Esophagus (tissue), 2 donors: Measurements from ENCODE around the gene HMX3. TPM values are rescaled to one million over a fixed set of nuclear protein-coding genes. Genes with fewer than 3 reads are reported as not detected.

Experiments
- H3K27ac ChIP-seq, 2 donors: one replicate each; pipeline ENCODE4 v1.5.1; 2013; ENCODE audit warnings: low read depth in 2 of 2, mild to moderate bottlenecking in 2 of 2, inconsistent platforms in 1 of 2, low read length in 1 of 2, moderate library complexity in 1 of 2
- H3K27me3 ChIP-seq, 2 donors: one replicate each; pipeline ENCODE4 v1.6.1; 2013; ENCODE audit warnings: low read length in 2 of 2, control low read depth in 1 of 2, mild to moderate bottlenecking in 1 of 2; ENCODE audit not compliant: insufficient read depth in 2 of 2, control insufficient read depth in 1 of 2
- H3K36me3 ChIP-seq, 2 donors: one replicate each; pipeline ENCODE4 v1.6.1; 2013; ENCODE audit warnings: low read length in 1 of 2; ENCODE audit not compliant: control insufficient read depth in 2 of 2, insufficient read depth in 2 of 2
- H3K4me1 ChIP-seq, 2 donors: one replicate each; pipeline ENCODE4 v1.6.1; 2013; ENCODE audit warnings: low read length in 1 of 2; ENCODE audit not compliant: control insufficient read depth in 2 of 2, insufficient read depth in 2 of 2
- H3K4me3 ChIP-seq, 2 donors: one replicate each; pipeline ENCODE4 v1.5.1; 2013; ENCODE audit warnings: low read length in 2 of 2, mild to moderate bottlenecking in 2 of 2, low read depth in 1 of 2, moderate library complexity in 1 of 2
- H3K9me3 ChIP-seq, 2 donors: one replicate each; pipeline ENCODE4 v1.6.1; 2013; ENCODE audit warnings: mild to moderate bottlenecking in 2 of 2, low read depth in 1 of 2, low read length in 1 of 2, moderate library complexity in 1 of 2; ENCODE audit not compliant: control insufficient read depth in 2 of 2, insufficient read depth in 1 of 2
- WGBS, 2 donors: extraction: QIAGEN DNeasy Blood & Tissue Kit; methylation state at CpG; one replicate each; pipeline ENCODE4 v1.1.7; 2013; 5-methylcytosine and 5-hydroxymethylcytosine counted together
- polyA plus RNA-seq, 2 donors: library from polyadenylated mRNA; stranded (reverse); fragments of 200-250 nt; gene quantifications; one replicate each; pipeline ENCODE4 v1.2.3, GENCODE V29; 2013
- donor health status: healthy with polysubstance abuse.
- donor health status: Bipolar disorder and iron deficiency.

Gene HMX3
- polyA plus RNA-seq, 2 donors, result not detected

DNA sequence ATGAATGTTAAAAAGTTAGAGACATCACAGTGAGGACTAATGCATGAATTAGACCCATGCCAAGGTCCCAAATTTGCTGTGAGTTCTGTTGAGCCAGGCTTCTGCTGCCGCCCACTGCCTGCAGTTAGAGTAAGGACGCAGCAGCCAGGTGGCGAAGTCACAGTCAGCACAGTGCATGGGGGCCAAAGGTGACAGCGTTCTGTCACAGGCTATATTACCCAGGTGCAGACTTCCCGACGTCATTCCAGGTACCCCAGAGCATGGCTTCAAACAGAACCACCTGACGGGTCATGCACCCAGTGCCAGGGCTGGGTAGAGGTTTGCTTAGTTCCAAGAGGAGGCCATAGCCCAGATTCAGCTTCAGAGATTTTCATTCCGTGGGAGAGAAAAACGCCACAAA lies 33.9 kb upstream of the HMX3 start:
- no peaks in the 10 kb centered on the region for H3K36me3 ChIP-seq
- H3K4me1 ChIP-seq, result peaks cover 0 to 2% of the 10 kb centered on the region in 2 donors
- WGBS, 2 donors, result 60 to 70% methylated on average over 9 of the region's 9 CpGs
- no peaks in the 10 kb centered on the region for H3K9me3 ChIP-seq
- no peaks in the 10 kb centered on the region for H3K27me3 ChIP-seq
- H3K27ac ChIP-seq, result no peak overlapping the region
- no peak overlapping the region for H3K4me3 ChIP-seq

DNA sequence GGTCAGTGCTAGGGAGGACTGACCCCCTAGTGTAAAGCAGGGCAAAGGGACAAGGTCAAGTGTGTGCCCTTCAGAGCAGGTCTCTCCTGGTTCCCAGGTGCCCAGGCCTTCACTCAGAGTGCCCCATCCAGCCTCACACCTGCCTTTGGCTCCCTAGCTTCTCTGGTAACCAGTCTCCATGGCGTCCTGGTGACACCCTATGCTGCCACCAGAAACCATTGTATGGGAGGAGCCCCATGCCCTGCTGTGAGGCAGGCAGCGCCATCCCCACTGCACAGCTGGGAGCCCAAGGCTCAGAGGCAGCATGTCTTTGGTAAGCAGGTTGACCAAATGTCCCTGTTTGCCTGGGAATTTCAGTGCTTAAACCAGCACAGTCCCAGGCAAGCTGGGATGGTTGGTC lies 33.1 kb upstream of the HMX3 start:
- H3K36me3 ChIP-seq, result no peaks in the 10 kb centered on the region
- WGBS, 2 donors, result 40 to 61% methylated on average over 2 of the region's 2 CpGs
- no peak overlapping the region for H3K27ac ChIP-seq
- H3K27me3 ChIP-seq, result no peaks in the 10 kb centered on the region
- peaks cover 0 to 2% of the 10 kb centered on the region in 2 donors for H3K4me1 ChIP-seq
- no peaks in the 10 kb centered on the region for H3K9me3 ChIP-seq
- no peak overlapping the region for H3K4me3 ChIP-seq

DNA sequence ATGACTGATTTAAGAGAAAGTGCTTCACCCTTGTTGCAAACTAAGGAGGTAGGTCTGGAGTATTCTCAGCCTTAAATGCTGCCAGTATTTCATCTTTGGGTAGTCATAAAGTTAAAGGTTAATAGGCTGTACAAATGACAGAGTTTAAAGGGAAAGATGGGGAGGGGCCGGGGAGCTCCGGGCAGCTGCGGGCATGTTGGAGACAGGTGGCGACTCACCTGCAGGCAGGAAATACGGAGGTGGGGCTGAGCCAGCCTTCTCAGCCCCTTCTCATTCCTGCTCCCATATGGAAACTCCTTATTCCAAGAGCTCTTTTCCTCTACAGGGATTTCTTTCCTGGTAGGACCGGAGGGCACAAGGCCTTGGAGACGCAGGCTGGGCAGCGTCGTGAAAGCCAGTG lies 31.8 kb upstream of the HMX3 start:
- Histone ChIP-seq H3K9me3 (no peaks in the 10 kb centered on the region), H3K36me3 (no peaks in the 10 kb centered on the region), H3K27me3 (no peaks in the 10 kb centered on the region), H3K4me3 (no peak overlapping the region), H3K4me1 (peaks cover 0 to 2% of the 10 kb centered on the region in 2 donors), H3K27ac (no peak overlapping the region)
- WGBS, 2 donors, result 44 to 57% methylated on average over 9 of the region's 9 CpGs

DNA sequence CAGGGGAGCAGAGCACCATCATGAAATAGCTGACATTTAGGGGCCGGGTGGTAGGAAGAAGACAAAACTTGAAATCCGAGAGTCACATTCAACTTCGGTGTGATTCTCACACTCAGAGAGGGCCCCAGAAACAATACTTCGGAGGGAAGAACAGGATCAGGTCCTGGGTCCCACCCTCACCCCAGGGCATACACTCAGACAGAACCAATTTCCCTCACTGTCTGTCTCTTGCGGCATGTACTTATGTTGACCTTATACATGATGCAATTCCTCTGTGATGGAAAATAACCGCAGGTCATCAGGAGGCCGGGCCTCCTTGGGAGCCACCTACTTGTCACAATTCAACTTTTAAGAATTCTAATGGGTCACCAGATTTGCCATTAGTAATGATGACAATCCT lies 26.3 kb upstream of the HMX3 start:
- Histone ChIP-seq H3K27me3 (no peaks in the 10 kb centered on the region), H3K36me3 (no peaks in the 10 kb centered on the region), H3K4me1 (no peaks in the 10 kb centered on the region), H3K27ac (no peak overlapping the region), H3K4me3 (no peak overlapping the region), H3K9me3 (peaks cover 0 to 4% of the 10 kb centered on the region in 2 donors)
- WGBS, 2 donors, result 57 to 68% methylated on average over 7 of the region's 7 CpGs

- 17 to 19% methylated on average over 26 of the region's 26 CpGs for WGBS, 2 donors
- peaks cover 0 to 6% of the 10 kb centered on the region in 2 donors for H3K27me3 ChIP-seq
These were observed 17.9 kb upstream of the HMX3 start for GRCh38 chr10:123117644-123118417.

GRCh38 chr10:123119081-123119480 lies 16.7 kb upstream of the HMX3 start:
- Histone ChIP-seq H3K9me3 (no peaks in the 10 kb centered on the region), H3K27me3 (peaks cover 0 to 6% of the 10 kb centered on the region in 2 donors), H3K4me1 (no peaks in the 10 kb centered on the region), H3K36me3 (no peaks in the 10 kb centered on the region), H3K27ac (no peak overlapping the region), H3K4me3 (no peak overlapping the region)
- 65 to 73% methylated on average over 8 of the region's 8 CpGs for WGBS, 2 donors

More at GRCh38 chr10:123117644-123118417, 17.9 kb upstream of the HMX3 start:
- Histone ChIP-seq H3K4me3 (no peak overlapping the region), H3K4me1 (no peaks in the 10 kb centered on the region), H3K36me3 (no peaks in the 10 kb centered on the region), H3K9me3 (peaks cover 0 to 4% of the 10 kb centered on the region in 2 donors), H3K27ac (no peak overlapping the region)

DNA sequence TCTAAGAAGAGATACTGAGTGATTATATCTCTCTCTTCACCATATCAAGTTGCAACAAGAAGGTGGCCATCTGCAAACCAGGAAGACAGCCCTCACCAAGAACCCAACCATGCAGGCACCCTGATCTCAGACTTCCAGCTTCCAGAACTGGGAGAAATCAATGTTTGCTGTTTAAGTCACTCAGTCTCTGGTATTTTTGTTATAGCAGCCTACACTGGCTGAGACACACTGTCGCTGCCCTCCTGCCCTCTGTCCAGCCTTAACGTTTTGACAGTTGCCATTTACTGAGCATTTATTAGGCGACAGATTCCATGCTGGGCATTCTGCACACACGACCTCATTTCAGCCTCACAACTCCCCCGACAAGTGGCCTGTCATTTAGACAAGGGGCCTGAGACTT lies 9.5 kb upstream of the HMX3 start:
- Histone ChIP-seq H3K36me3 (no peaks in the 10 kb centered on the region), H3K9me3 (peaks cover 0 to 8% of the 10 kb centered on the region in 2 donors), H3K4me3 (no peak overlapping the region), H3K27ac (no peak overlapping the region), H3K27me3 (peaks cover 0 to 5% of the 10 kb centered on the region in 2 donors), H3K4me1 (no peaks in the 10 kb centered on the region)
- WGBS, 2 donors, result 77 to 78% methylated on average over 5 of the region's 5 CpGs

DNA sequence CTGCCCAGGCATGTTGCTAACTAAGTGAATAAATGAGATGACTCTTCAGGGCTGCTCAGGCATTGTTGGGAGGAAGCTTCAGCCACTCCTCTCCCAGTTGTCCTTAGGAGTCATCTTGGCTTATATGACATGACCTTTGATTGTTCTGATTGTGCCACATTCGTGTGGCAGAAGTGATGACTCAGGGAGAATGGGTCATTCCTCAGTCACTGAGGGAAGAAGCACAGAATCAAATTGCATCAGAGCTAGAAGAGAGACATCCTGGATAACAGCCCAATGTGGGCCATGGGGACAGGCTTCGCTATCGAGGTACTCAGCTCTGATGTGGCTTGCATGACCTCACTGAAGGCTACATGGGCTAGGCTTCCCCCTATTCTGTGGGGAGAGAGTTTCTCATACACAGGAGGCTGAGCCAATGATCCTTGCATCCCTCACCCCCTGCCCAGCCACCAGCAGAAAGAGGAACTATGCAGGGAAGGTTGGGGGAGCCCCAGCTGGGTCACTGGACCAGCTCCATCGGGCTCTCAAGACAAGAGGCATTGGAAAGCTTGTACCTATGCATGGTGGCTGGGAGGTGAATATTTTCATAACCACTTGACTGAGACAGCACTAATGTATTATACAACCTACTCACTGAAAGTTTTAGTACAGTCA lies 6.0 kb upstream of the HMX3 start:
- peaks cover 2 to 12% of the 10 kb centered on the region in 2 donors for H3K4me1 ChIP-seq
- H3K27me3 ChIP-seq, result peaks cover under 1 to 15% of the 10 kb centered on the region in 2 donors
- H3K4me3 ChIP-seq, result no peak overlapping the region
- no peaks in the 10 kb centered on the region for H3K36me3 ChIP-seq
- WGBS, 2 donors, result 62 to 65% methylated on average over 4 of the region's 4 CpGs
- peaks cover 0 to 8% of the 10 kb centered on the region in 2 donors for H3K9me3 ChIP-seq
- H3K27ac ChIP-seq, result no peak overlapping the region

DNA sequence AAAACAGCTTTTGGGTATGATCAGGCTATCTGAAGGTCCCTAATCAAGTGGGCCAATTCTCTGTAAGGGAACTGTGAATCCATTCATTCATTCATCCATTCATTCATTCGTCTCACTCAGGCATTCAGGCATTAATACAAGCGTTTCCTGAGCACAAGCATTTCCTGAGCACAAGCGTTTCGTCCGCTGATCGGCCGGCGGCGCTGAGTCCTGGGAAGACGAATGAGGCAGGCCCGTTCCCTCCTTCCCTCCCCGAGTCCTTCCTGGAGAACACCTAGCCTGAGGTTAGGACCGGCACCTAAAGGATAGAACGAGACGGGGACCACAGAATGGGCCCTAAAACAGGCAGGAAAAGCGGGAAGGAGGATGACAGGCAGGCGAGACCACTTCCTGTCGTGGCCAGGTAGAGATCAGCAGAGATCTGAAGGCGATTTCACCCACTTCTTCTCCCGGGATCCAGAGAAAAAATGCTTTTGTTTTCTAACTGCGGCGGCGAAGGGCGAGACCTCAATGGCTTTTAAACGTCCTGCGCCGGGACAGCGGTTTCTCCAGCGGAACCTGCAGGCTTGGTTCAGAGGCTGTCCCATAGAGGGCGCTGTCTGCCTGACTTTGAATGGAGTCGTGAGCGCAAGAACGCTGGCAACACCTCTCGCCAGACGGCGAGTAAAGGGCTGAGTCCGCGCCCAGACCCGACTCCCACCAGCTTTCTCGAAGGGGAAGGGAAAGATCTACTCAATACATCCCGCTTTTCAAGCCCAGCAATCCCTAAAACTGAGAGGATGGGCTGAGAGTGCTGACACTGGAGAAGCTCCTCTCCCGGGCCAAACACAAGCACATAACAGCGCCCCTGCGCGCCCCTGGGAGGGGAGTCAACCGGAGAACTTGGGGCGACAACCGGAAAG lies 2.9 kb upstream of the HMX3 start:
- peak overlapping the region in 1 of 2 donors; percentile 8 for H3K4me3 ChIP-seq
- 3 to 4% methylated on average over 48 of the region's 48 CpGs for WGBS, 2 donors

More for the DNA sequence above, 2.9 kb upstream of the HMX3 start:
- Histone ChIP-seq H3K27ac (no peak overlapping the region), H3K36me3 (no peaks in the 10 kb centered on the region), H3K9me3 (peaks cover 0 to 4% of the 10 kb centered on the region in 2 donors), H3K4me1 (peaks cover 11 to 26% of the 10 kb centered on the region in 2 donors), H3K27me3 (peaks cover 9 to 39% of the 10 kb centered on the region in 2 donors)
